SU-DHL-6 (cell line): ENCODE measurements around the gene LPCAT2.

Experiments used
- H2AFZ ChIP-seq: fragments of 200-600 bp; sonication (generic); 2 replicates; pipeline ENCODE4 v1.6.1; 2014; ENCODE audit warnings: low read depth, mild to moderate bottlenecking, moderate library complexity, mixed read lengths, antibody characterized with exemption, low read length; ENCODE audit not compliant: severe bottlenecking
- H3F3A ChIP-seq: fragments of 200-600 bp; shearing (Covaris generic); 2 replicates; pipeline ENCODE4 v1.6.0; 2016; ENCODE audit warnings: antibody characterized with exemption, mild to moderate bottlenecking; ENCODE audit not compliant: insufficient read depth
- H3K27ac ChIP-seq: fragments of 200-600 bp; sonication (generic); 2 replicates; pipeline ENCODE4 v1.5.1; 2016; ENCODE audit warnings: low read depth, mild to moderate bottlenecking, low read length, moderate library complexity, mixed read lengths
- H3K27me3 ChIP-seq: fragments of 200-600 bp; sonication (generic), shearing (Covaris generic); 2 replicates; pipeline ENCODE4 v1.6.0; 2014; ENCODE audit warnings: mild to moderate bottlenecking, low read length
- H3K36me3 ChIP-seq: fragments of 200-600 bp; sonication (generic); 2 replicates; pipeline ENCODE4 v1.6.1; 2014; ENCODE audit warnings: mild to moderate bottlenecking, low read length, mixed read lengths
- H3K4me2 ChIP-seq: fragments of 300-600, 200-600 bp; shearing (Covaris generic), sonication (generic); 2 replicates; pipeline ENCODE4 v1.6.0; 2014; ENCODE audit warnings: low read length, low read depth, mild to moderate bottlenecking; ENCODE audit not compliant: poor library complexity, severe bottlenecking
- H3K4me3 ChIP-seq: fragments of 200-600 bp; sonication (generic); 2 replicates; pipeline ENCODE4 v1.5.1; 2014; ENCODE audit warnings: antibody characterized with exemption, low read length, mild to moderate bottlenecking, mixed read lengths; ENCODE audit not compliant: insufficient read depth, poor library complexity, severe bottlenecking
- H3K79me2 ChIP-seq: fragments of 200-600 bp; sonication (generic); 2 replicates; pipeline ENCODE4 v1.6.1; 2014; ENCODE audit warnings: mild to moderate bottlenecking, low read length, moderate library complexity; ENCODE audit not compliant: insufficient read depth
- H3K9ac ChIP-seq: fragments of 200-600 bp; sonication (generic); 2 replicates; pipeline ENCODE4 v1.7.0; 2014; ENCODE audit warnings: mild to moderate bottlenecking, low read length
- H3K9me2 ChIP-seq: fragments of 200-600 bp; sonication (generic); replicated peaks from 2 replicates; pipeline ENCODE4 v1.6.1; 2014; ENCODE audit warnings: low read length; ENCODE audit not compliant: insufficient read depth
- H3K9me3 ChIP-seq: fragments of 200-600 bp; sonication (generic); 2 replicates; pipeline ENCODE4 v1.6.1; 2014; ENCODE audit warnings: low read length, mixed read lengths; ENCODE audit not compliant: insufficient read depth
- H4K20me1 ChIP-seq: fragments of 200-600 bp; sonication (generic); 2 replicates; pipeline ENCODE4 v1.6.1; 2014; ENCODE audit warnings: low read depth, mild to moderate bottlenecking, antibody characterized with exemption, low read length, moderate library complexity, mixed read lengths
- CTCF ChIP-seq: fragments of 200-600 bp; sonication (generic); IDR thresholded peaks from one replicate; pipeline ENCODE4 v1.5.1; 2017; ENCODE audit warnings: antibody characterized with exemption, mild to moderate bottlenecking, low read length, moderate library complexity; ENCODE audit not compliant: insufficient read depth, poor library complexity, severe bottlenecking
- EZH2phosphoT487 ChIP-seq: fragments of 200-600 bp; sonication (generic), shearing (Covaris generic); conservative IDR thresholded peaks from 2 replicates; pipeline ENCODE4 v1.6.1; 2018; ENCODE audit warnings: mild to moderate bottlenecking, antibody characterized with exemption, low read length, moderate library complexity, mixed read lengths

Gene LPCAT2

GRCh38 chr16:55512941-55513340, 4.1 kb downstream of the LPCAT2 start:
- no peaks in the 10 kb centered on the region for H3K9me3 ChIP-seq
- H3K27ac ChIP-seq = no peak overlapping the region
- TF ChIP-seq EZH2phosphoT487 = no peak
- no peak for TF ChIP-seq CTCF
- no peak overlapping the region for H3K9ac ChIP-seq
- no peak overlapping the region for H3K4me2 ChIP-seq
- H3K4me3 ChIP-seq = no peak overlapping the region
- H3K79me2 ChIP-seq = no peaks in the 10 kb centered on the region
- H4K20me1 ChIP-seq = no peaks in the 10 kb centered on the region
- H3K27me3 ChIP-seq = no peaks in the 10 kb centered on the region
- H3F3A ChIP-seq = no peaks in the 10 kb centered on the region
- H2AFZ ChIP-seq = no peak overlapping the region
- H3K9me2 ChIP-seq = no peaks in the 10 kb centered on the region
- no peaks in the 10 kb centered on the region for H3K36me3 ChIP-seq

GRCh38 chr16:55513616-55514015, 4.7 kb downstream of the LPCAT2 start:
- TF ChIP-seq CTCF (no peak), EZH2phosphoT487 (no peak)
- Histone ChIP-seq H3K9me2 (no peaks in the 10 kb centered on the region), H4K20me1 (no peaks in the 10 kb centered on the region), H3K27ac (no peak overlapping the region), H3F3A (no peaks in the 10 kb centered on the region), H3K79me2 (no peaks in the 10 kb centered on the region), H3K36me3 (no peaks in the 10 kb centered on the region), H3K4me3 (no peak overlapping the region), H3K4me2 (no peak overlapping the region), H2AFZ (no peak overlapping the region), H3K9ac (no peak overlapping the region), H3K9me3 (no peaks in the 10 kb centered on the region), H3K27me3 (no peaks in the 10 kb centered on the region)

- Histone ChIP-seq H3K9me2 (no peaks in the 10 kb centered on the region), H3K9ac (no peak overlapping the region), H3K9me3 (no peaks in the 10 kb centered on the region)
Measured at GRCh38 chr16:55515111-55515510, 6.2 kb downstream of the LPCAT2 start.

More at GRCh38 chr16:55515111-55515510, 6.2 kb downstream of the LPCAT2 start:
- Histone ChIP-seq H3K79me2 (no peaks in the 10 kb centered on the region), H3K4me2 (no peak overlapping the region), H3F3A (no peaks in the 10 kb centered on the region), H4K20me1 (no peaks in the 10 kb centered on the region), H3K27ac (no peak overlapping the region), H3K27me3 (no peaks in the 10 kb centered on the region), H3K4me3 (no peak overlapping the region), H2AFZ (no peak overlapping the region), H3K36me3 (no peaks in the 10 kb centered on the region)
- TF ChIP-seq CTCF (no peak), EZH2phosphoT487 (no peak)
